IPS DF 6.9 (cell line): ENCODE measurements around the gene PRRG1.

Experiments
- DNase-seq: peaks from one replicate; pipeline ENCODE4 v3.0.0-alpha.2; 2013; ENCODE audit warnings: low read depth, low spot score
- H3K27ac ChIP-seq: one replicate; pipeline ENCODE4 v1.5.1; 2013; ENCODE audit warnings: low read length, control low read depth
- H3K27me3 ChIP-seq: 2 replicates; pipeline ENCODE4 v1.6.1; 2013; ENCODE audit warnings: mild to moderate bottlenecking, low read length; ENCODE audit not compliant: control insufficient read depth, insufficient read depth
- H3K36me3 ChIP-seq: 2 replicates; pipeline ENCODE4 v1.6.1; 2013; ENCODE audit warnings: low read length; ENCODE audit not compliant: control insufficient read depth, insufficient read depth
- H3K4me1 ChIP-seq: 2 replicates; pipeline ENCODE4 v1.6.1; 2013; ENCODE audit warnings: low read length; ENCODE audit not compliant: control insufficient read depth, insufficient read depth
- H3K4me3 ChIP-seq: 2 replicates; pipeline ENCODE4 v1.5.1; 2013; ENCODE audit warnings: mild to moderate bottlenecking, low read length
- H3K9me3 ChIP-seq: 2 replicates; pipeline ENCODE4 v1.6.1; 2013; ENCODE audit warnings: low read length, inconsistent platforms; ENCODE audit not compliant: control insufficient read depth, insufficient read depth
- WGBS: extraction: QIAGEN DNeasy Blood & Tissue Kit; methylation state at CpG from one replicate; pipeline ENCODE4 v1.1.7; 2013; ENCODE audit warnings: mixed read lengths, missing lambda C conversion rate; ENCODE audit not compliant: insufficient read length, insufficient coverage; 5-methylcytosine and 5-hydroxymethylcytosine counted together

The PRRG1 gene

GRCh38 chrX:37378404-37378803, 29.2 kb downstream of the PRRG1 start:
- no peak for DNase-seq
- H3K4me3 ChIP-seq: no peak overlapping the region
- H3K27me3 ChIP-seq: no peaks in the 10 kb centered on the region
- H3K27ac ChIP-seq: no peak overlapping the region
- no peaks in the 10 kb centered on the region for H3K36me3 ChIP-seq
- no peaks in the 10 kb centered on the region for H3K9me3 ChIP-seq
- no CpG with 5 or more reads among the region's 2 CpGs for WGBS
- H3K4me1 ChIP-seq: no peaks in the 10 kb centered on the region

GRCh38 chrX:37378830-37379229, 29.7 kb downstream of the PRRG1 start:
- Histone ChIP-seq H3K27ac (no peak overlapping the region), H3K4me3 (no peak overlapping the region)
- no CpG with 5 or more reads among the region's 1 CpG for WGBS

GRCh38 chrX:37380256-37380655, 31.1 kb downstream of the PRRG1 start:
- no peak overlapping the region for H3K27ac ChIP-seq
- no peak for DNase-seq
- no peaks in the 10 kb centered on the region for H3K9me3 ChIP-seq
- no peaks in the 10 kb centered on the region for H3K36me3 ChIP-seq
- H3K4me1 ChIP-seq: no peaks in the 10 kb centered on the region
- H3K27me3 ChIP-seq: no peaks in the 10 kb centered on the region
- no peak overlapping the region for H3K4me3 ChIP-seq

More at GRCh38 chrX:37378830-37379229, 29.7 kb downstream of the PRRG1 start:
- Histone ChIP-seq H3K36me3 (no peaks in the 10 kb centered on the region), H3K9me3 (no peaks in the 10 kb centered on the region), H3K4me1 (no peaks in the 10 kb centered on the region), H3K27me3 (no peaks in the 10 kb centered on the region)
- DNase-seq: no peak

GRCh38 chrX:37380924-37381323, 31.8 kb downstream of the PRRG1 start:
- DNase-seq: no peak
- Histone ChIP-seq H3K27ac (no peak overlapping the region), H3K9me3 (no peaks in the 10 kb centered on the region), H3K4me1 (no peaks in the 10 kb centered on the region), H3K36me3 (no peaks in the 10 kb centered on the region), H3K27me3 (no peaks in the 10 kb centered on the region), H3K4me3 (no peak overlapping the region)
- no CpG with 5 or more reads among the region's 2 CpGs for WGBS

- Histone ChIP-seq H3K27me3 (no peaks in the 10 kb centered on the region), H3K27ac (no peak overlapping the region), H3K9me3 (no peaks in the 10 kb centered on the region), H3K4me1 (no peaks in the 10 kb centered on the region), H3K36me3 (no peaks in the 10 kb centered on the region), H3K4me3 (no peak overlapping the region)
- DNase-seq: no peak
These were observed 34.1 kb downstream of the PRRG1 start for GRCh38 chrX:37383313-37383712.

GRCh38 chrX:37388413-37388812, 39.2 kb downstream of the PRRG1 start:
- Histone ChIP-seq H3K4me1 (no peaks in the 10 kb centered on the region), H3K27ac (no peak overlapping the region), H3K9me3 (no peaks in the 10 kb centered on the region), H3K4me3 (no peak overlapping the region), H3K27me3 (no peaks in the 10 kb centered on the region), H3K36me3 (no peaks in the 10 kb centered on the region)
- DNase-seq: no peak
- WGBS: no CpG with 5 or more reads among the region's 4 CpGs

- no peak overlapping the region for H3K4me3 ChIP-seq
- H3K9me3 ChIP-seq: no peaks in the 10 kb centered on the region
- no peaks in the 10 kb centered on the region for H3K4me1 ChIP-seq
- DNase-seq: no peak
- H3K27ac ChIP-seq: no peak overlapping the region
- H3K27me3 ChIP-seq: no peaks in the 10 kb centered on the region
- no CpG with 5 or more reads among the region's 1 CpG for WGBS
- H3K36me3 ChIP-seq: no peaks in the 10 kb centered on the region
These were observed 56.8 kb downstream of the PRRG1 start for GRCh38 chrX:37405956-37406355.

GRCh38 chrX:37407736-37408135, 58.6 kb downstream of the PRRG1 start:
- H3K4me1 ChIP-seq: no peaks in the 10 kb centered on the region
- H3K27ac ChIP-seq: no peak overlapping the region
- H3K36me3 ChIP-seq: no peaks in the 10 kb centered on the region
- no peaks in the 10 kb centered on the region for H3K9me3 ChIP-seq
- H3K27me3 ChIP-seq: no peaks in the 10 kb centered on the region
- DNase-seq: no peak
- no peak overlapping the region for H3K4me3 ChIP-seq
- no CpG with 5 or more reads among the region's 4 CpGs for WGBS

- Histone ChIP-seq H3K27ac (no peak overlapping the region), H3K9me3 (no peaks in the 10 kb centered on the region), H3K36me3 (no peaks in the 10 kb centered on the region), H3K4me3 (no peak overlapping the region), H3K27me3 (no peaks in the 10 kb centered on the region), H3K4me1 (no peaks in the 10 kb centered on the region)
- WGBS: no CpG with 5 or more reads among the region's 2 CpGs
- no peak for DNase-seq
These were observed 60.1 kb downstream of the PRRG1 start for GRCh38 chrX:37409278-37409677.

GRCh38 chrX:37420185-37420584, 71.0 kb downstream of the PRRG1 start:
- no peaks in the 10 kb centered on the region for H3K27me3 ChIP-seq
- no peak overlapping the region for H3K4me3 ChIP-seq
- no peaks in the 10 kb centered on the region for H3K9me3 ChIP-seq
- no peak overlapping the region for H3K27ac ChIP-seq
- no peaks in the 10 kb centered on the region for H3K4me1 ChIP-seq
- no peak for DNase-seq
- no peaks in the 10 kb centered on the region for H3K36me3 ChIP-seq

- no peaks in the 10 kb centered on the region for H3K9me3 ChIP-seq
- no peaks in the 10 kb centered on the region for H3K36me3 ChIP-seq
- no CpG with 5 or more reads among the region's 3 CpGs for WGBS
- no peaks in the 10 kb centered on the region for H3K4me1 ChIP-seq
- H3K27ac ChIP-seq: no peak overlapping the region
- no peaks in the 10 kb centered on the region for H3K27me3 ChIP-seq
- no peak overlapping the region for H3K4me3 ChIP-seq
- DNase-seq: no peak
These were observed 71.6 kb downstream of the PRRG1 start for GRCh38 chrX:37420756-37421155.
